HG03025 (cell line): ENCODE data around the gene FOXF1.

ENCODE experiments used
- ATAC-seq: cut with Tn5 transposase; IDR thresholded peaks from one replicate; pipeline ENCODE4 v1.9.1; 2021; ENCODE audit warnings: mild to moderate bottlenecking, moderate library complexity; ENCODE audit not compliant: unreplicated experiment, low FRiP score

Gene FOXF1

GRCh38 chr16:86503830-86504229, 6.5 kb upstream of the FOXF1 start:
- no peak for ATAC-seq

- ATAC-seq: no peak
These were observed 5.8 kb upstream of the FOXF1 start for GRCh38 chr16:86504315-86505184.

DNA sequence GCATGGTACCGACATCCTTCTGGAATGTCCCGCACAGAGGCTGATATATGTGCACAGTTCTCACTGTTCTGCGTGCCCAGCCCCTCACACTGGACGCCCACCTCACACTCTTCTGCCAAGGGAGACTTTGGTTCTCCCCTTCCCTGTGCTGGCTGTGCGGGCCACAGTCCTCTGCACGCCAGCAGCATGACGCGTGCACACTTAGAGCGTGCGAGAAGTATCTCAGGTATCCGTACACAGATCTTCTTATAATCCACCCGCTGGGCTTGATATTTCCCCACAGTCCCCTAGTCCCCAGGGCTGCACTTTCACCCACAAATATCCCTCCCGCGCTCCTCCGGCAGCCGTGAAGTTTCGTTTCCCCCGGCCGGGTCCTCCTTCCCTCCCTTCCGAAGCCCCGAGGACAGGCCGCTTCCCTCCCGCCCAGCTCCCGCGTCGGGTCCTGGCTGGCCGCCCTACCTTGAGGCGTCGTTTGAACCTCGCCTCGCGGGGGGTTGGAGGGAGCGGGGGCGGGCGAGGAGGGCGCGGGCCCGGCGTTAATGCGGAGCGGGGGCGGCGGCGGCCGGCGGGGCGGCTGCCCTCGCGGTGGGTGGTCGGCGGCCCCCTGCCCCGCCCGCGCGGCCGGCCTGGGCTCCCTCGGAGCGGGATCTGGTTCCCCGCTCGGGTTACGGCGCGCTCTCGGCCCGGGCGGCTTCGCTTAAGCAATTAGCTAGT, 5.0 kb upstream of the FOXF1 start:
- no peak for ATAC-seq

DNA sequence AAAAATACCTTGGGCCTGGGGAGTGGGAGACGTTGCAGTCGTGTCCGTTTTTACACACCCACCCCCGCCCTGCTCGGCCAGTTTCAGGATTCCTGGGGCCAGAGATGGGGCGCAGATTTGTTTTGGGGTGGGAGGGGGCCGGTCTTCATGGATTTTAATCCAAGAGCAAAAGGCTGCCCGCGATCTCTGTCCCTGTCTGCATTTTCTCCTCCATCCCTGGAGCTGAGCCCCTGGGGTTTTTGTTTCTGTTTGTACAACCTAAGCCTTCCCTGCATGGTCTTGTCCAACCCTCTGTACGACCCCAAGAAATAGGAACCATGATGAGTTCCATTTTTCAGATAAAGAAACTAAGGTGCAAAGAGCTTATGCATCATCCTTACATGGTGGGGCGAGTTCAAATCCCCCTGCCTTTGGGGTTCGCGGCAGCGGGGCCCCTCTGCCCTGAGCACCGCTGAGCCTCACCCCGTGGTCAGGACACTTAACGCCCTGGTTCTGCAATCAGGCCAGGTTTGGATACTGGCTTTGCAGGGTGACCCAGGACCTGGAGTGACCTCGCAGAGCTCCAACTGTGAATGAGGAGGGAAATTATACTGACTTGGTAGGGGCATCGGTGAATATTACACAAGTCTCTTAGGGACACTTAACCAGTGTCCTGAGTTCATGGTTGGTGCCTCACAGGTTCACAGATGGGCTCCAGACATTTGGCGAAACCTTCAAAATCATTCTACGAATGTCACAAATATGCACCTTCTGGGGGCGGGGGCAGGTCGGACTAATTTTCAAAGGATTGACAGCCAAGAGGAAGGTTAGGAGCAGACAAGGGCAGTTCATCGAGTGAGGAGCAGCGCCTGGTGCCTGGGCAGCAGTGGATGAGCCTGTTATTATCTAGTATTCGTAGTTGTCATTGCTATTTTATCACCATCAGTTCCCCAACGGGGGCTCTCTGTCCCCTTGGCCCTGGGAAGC, 4.1 kb upstream of the FOXF1 start:
- ATAC-seq: no peak

DNA sequence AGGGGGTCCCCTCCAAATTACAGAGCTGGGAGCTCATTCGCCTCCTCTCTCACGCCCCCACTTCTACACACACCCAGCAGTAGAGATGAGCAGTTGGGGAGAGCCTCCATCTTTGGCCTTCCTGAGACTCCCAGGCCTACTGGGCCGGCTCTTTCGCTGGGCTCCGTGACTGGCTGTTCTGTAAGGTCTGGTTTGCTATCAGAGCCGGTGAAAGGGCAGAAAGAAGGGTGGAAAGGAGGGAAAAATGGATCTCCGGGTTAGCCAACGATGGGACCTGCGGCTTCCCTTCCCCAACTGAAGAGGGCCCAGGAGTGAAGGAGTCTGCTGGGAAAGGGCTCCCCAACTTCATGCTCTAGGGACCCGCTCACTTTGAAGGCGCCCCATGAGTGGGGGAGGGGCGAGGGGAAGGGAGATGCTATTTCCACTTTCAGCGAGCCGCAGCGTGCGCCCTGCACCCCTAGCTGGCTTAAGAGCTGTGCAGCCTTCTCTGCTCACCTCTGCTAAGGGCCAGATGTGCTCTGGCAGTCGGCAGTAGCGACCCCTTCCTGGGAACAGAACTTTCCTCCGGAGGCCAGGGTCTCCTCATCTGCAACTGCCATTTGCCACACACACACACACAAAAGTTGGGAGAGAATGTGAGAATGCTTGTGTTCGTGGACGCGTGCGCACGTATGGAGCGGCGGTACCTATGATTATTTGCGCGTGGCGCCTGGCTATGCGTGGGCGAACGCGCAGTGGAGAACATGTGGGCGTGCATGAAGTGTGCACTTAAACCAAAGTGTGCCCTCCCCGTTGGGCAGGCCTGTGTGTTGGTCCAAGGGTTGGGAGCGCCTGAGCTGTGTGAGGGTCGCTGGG, 2.9 kb upstream of the FOXF1 start:
- no peak for ATAC-seq

GRCh38 chr16:86508028-86508946, 2.0 kb upstream of the FOXF1 start:
- no peak for ATAC-seq

DNA sequence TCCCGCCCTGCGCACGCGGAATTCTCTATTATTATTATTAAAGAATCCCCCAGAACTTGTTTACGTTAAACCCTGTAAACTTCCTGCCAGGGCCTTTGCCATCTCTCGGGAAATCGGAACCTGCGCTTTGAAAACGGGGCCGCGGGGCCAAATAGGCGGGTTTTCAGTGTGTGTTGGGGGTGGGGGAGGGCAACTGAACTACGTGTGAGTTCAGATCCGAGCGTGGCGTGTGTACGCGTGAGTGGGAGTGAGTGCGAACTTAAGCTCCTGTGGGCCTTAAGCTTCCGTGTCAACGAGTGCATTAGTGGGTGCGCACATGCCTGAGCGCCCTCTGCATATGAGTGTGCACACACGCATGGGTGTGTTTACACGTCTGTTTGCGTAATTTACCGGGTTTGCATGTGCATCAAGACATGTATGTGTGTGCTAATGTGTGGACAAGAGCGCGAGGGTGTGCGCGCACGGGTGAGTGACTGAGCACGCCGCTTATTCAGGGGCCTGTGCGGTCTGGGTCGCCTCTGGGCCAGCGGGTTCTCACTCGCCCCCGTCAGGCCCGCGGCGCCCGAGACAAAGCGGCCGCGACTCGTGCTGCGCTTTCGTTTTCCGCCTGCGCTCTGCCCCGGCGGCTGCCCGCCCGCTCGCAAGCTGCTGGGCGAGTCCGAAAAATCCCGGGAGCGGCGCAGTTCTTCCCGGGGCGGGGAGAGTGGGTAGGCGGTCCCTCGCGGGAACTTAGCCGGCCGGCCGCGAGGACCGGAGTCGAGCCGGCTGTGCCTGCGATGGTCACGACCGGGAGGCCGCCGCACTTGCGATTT, 1.2 kb upstream of the FOXF1 start:
- no peak for ATAC-seq

DNA sequence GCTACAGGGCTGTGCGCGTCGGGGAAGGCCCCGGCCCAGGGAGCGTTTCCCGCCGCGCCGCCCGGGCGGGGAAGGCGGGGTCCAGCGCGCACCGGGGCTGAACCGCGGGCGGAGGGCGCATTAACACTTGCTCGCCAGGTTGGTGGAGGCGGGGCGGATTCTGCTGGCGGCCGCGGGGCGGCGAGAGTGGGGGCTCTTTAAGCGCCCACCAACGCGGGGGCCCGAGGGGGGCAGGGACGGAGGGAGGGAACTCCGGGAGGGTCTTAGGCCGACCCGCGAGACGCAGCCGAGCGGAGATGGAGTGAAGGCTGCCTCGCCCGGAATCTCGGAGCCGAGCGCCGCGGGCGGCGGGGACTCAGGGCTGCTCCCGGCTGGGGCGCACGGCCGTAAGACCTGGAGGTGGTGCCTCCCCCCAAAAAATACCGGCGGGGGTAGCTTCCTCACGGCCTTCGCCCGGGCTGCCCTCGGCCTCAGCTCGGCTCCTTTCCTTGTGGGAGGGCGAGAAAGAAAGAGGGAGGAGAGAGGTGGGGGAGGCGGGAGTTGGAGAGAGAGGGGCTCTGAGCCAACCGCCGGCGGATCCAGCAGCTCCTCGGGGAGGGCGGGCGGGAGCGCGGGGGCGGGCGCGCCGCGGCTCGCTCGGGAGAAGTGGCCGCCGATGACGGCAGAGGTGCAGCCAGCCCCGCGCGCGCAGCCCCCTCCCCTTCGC, 415 bp upstream of the FOXF1 start:
- no peak for ATAC-seq

DNA sequence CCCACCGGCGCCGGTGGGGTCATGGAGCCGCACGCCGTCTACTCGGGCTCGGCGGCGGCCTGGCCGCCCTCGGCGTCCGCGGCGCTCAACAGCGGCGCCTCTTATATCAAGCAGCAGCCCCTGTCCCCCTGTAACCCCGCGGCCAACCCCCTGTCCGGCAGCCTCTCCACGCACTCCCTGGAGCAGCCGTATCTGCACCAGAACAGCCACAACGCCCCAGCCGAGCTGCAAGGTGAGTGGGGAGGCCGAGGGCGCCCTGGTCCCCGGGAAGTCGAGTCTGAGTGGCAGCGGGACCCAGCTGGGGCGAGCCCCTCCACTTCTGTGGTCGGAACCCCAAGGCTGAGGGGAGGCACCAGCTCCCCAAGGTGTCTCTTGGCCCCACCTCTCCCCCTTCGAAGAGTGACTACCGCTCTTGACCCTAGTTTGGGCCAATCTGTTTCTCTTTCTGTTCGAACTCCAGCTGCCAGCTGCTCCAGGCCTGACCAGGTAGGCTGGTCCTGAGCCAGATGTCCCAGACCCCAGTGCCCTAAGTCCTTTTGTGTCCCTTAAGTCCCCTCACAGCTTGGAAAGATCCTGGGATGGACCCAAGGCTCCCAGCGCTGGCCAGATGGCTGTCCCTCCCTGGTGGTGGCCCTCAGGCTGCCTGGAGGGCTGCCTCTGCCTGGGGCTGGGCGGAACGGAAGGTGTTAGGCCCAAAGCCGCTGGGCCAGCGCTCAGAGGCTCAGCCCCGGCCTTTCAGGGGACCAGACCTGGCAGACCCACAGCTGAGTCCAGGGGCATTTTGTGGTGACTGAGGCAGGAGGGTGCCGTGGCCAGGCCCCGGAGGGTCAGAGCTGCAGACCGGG, 1.2 kb downstream of the FOXF1 start:
- no peak for ATAC-seq

GRCh38 chr16:86512301-86512859, 2.1 kb downstream of the FOXF1 start:
- no peak for ATAC-seq

DNA sequence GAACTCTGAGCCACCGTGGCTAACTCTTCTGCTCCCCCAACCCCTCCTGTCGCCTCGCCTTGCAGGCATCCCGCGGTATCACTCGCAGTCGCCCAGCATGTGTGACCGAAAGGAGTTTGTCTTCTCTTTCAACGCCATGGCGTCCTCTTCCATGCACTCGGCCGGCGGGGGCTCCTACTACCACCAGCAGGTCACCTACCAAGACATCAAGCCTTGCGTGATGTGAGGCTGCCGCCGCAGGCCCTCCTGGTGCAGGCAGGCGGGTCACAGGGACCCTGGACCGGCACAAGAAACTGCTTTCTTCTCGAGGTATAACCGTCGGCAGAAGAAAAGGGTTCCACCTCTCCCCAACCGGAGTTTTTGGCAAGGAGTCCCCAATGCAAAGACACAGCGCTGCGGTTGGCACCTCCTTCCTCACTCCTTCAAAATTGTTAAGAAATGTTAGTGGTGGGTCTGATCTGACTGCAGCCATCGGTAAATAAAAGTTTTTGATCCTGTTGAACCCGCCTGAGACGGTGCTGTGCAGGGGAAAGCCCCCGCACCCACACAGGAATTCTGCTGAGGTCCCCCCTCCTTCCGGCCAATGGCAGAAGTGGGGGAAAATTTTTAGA, 2.6 kb downstream of the FOXF1 start:
- ATAC-seq: no peak

DNA sequence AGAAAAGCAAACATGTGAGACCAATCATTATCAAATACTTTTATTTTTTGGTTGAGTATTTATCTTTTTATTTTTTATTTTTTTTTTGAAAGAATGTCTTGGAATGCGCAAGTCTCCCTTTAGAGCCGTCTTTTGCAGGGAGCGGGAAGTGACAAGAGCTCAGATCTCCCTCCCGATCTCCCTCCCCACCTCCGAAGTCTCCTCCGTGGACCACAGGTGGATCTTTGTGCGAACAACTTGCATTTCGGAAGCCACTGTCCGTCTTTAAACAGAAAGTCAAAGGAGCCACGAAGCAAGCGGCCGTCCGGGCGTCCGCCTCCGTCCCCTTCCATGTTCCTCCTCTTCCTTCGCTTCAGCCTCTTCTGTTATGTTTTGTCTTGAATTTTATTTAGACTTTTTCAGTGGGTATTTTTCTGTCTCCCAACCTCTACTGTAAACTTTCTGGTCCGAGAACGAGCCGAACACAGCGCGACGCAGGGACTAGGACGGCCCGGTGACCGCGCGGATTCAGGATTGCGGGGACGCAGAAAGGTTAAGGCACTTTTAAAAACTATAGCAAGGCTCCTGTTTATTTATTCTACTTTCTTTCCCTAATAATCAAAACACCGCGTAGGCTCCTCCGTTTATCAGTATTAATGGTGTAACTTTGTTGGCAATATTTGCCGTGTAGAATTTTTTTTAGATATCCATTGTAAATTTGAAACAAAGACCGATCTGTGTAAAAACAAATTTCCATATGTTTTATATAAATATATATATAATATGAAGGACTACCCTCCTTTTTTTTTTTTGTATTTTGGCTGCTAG, 3.3 kb downstream of the FOXF1 start:
- ATAC-seq: no peak

DNA sequence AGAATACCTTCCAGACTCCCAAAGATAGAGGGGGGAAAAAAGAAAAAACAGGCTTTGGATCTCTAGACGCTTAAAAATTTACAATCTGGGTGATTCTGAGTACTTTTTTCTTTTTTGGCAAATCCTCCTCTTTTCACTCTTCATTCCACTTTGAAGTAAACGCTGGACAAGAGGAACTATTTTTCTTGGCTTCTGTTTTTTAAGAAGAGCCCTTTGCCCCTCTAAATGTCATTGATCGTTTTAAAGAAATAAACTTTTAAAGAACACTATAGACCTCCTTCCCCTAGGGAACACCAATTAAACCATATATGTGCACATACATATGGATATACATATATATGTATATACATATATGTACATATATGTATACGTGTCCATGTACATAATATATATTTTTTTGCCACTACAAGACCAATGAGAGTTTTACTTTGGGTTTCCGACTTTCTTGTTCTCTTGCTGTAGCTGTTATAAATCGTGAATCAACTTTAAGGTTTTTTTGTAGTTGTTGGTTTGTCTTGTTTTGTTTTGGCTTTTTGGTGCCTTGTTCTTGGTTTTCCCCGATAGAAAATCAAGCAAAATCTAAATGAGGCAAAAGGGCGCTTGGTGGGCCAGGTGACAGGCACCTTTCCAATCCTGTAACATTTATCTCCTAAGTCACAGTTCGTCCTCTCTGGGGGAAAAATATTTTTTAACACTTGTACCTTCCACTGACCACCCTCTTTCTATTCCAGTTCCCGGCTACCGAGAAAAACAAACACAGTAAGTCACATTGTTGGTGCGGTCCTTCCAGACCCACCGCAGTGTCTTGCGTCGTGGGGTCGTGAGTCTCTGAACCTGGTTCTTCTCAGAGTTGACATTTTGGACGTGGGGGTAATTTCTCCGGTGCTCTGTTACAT, 4.4 kb downstream of the FOXF1 start:
- ATAC-seq: no peak

DNA sequence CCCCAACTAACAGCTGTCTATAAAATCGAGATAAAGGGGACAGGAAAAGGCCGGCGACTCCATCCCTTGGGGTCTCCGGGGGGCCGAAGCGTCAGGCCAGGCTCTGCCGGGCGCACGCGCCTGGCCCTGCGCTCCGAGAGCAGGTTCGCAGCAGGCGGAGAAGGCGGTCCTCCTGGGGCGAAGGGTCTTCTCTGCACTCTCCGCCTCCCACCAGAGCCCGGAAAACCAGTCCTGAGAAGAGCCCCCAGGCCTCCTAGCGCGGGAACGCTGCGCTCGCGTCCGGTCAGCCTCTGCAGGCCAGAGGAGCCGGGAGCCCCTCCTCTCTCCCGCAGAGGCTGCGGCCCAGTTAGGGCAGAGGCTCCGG, 5.1 kb downstream of the FOXF1 start:
- ATAC-seq: no peak
